T-helper 22 cell (primary cell): ENCODE measurements around the gene ARHGAP21.

Experiments used
- DNase-seq: peaks from one replicate; pipeline ENCODE4 v3.0.0-alpha.2; 2020; ENCODE audit warnings: low read depth

The ARHGAP21 gene

DNA sequence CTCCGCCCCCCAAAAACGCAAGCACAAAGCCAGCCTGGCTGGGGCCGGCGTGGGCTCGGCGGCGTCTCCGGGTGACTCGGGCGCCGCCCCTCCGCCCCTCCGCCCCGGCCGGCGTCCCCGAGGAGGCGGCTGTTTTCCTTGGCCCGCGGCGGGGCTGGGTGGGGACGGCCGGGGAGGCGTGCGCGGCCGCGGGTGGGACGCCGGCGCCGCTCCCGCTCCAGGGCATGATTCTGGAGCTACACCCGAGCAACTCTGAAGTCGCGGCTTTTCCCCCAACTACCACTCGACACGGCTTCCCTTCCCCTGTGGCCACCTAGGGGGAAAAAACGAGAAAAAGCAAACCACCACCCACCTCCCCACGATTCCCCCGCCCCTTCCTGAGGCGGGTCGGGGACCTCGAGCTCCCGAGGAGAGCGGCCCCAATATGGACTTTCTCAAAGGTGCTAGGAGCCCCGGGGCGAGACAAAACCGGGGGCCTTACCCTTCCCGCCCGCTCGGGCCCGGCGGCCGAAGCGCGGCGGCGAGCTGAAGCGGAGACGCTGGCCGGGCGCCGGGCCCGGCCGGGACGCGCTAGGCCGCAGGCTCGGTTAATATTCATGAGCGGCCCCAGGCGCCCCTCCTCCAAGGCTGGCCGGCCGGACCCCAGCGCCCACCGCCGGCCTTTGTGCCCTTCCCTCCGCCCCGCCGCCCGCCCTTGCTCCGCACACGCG, 856 bp downstream of the ARHGAP21 start:
- DNase-seq: peak; percentile 40

DNA sequence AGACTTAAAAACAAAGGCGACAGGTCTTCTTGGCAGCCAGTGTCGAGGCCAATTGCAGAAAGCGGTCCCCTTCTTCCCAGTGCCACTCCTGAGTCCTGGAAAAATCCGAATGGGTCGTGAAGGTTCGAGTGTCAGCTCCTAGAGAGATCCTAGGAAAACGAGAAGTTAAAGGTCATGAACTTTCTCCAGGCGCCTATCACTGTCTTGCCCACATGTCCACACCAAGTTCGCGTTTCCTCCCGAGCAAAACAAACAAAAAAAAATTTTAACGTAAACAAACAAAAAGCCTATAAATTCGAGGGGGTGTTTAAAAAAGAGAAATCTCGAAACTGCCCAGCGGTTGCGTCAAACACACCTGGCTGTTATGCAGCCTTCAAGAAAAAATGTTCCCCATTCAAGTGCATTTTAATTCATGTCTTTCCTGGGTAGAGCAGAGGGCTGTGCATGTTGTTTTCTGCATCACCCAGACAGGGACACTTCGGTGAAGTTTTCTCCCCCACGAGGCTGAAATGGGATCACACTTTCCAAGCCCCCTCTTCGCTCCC, 1.5 kb downstream of the ARHGAP21 start:
- no peak for DNase-seq

DNA sequence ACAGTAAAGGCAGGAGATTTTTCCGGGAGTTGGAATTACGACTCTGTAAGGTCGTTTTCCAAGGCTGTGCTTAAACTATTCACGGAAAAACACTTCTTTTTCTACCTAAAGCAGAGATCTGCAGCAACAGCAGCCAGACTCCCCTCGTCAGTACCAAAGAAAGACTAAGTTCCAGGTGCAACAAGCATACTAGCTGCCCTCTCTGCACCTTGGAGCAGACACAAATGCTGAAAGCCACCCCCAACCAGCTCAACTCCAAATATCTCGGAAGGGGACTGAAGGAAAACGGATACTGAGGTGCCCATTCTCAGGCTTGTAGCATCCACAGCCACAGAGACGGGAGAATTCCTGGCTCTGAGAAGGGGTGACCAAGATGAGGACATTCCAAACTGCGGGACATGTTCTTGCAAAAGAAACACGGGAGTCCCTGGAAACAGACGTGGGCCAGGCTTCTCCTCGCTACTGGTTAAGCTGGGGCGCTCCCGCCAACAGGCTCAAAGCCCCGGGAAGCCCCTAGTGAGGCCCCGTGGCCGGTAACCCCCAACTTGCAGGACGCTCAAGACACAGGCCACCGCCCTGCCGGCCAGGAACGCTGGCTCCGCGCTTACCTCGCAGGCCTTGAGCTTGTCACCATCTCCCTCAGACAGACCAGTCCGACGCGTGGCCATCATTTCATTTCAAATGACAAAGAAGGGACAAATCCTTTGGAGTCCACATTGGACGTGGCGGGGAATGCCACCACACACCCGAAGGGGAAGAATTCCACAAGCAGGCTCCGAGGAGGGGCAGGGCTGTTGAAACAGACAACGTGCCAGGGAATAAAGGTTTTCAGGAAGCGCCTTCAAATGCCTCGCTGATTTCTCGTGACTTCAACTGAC, 2.2 kb downstream of the ARHGAP21 start:
- DNase-seq: no peak

DNA sequence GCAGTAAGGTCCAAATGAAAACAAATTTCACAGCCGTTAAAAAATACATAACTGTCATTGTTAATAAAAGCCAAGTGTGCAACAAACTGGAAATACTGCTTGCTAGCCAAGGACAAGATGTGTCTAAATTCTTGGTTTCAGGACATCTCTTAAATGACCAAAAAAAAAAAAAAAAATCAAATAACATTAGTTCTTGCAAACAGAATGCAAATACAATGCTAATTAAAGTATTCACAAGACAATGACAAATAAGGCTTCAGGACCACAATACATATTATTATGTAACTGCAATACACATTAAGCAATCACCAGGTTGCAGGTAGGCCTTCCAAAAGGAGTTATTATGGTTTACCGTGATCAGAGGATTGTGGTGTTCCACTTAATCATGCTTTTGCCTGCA, 3.6 kb downstream of the ARHGAP21 start:
- DNase-seq: no peak

DNA sequence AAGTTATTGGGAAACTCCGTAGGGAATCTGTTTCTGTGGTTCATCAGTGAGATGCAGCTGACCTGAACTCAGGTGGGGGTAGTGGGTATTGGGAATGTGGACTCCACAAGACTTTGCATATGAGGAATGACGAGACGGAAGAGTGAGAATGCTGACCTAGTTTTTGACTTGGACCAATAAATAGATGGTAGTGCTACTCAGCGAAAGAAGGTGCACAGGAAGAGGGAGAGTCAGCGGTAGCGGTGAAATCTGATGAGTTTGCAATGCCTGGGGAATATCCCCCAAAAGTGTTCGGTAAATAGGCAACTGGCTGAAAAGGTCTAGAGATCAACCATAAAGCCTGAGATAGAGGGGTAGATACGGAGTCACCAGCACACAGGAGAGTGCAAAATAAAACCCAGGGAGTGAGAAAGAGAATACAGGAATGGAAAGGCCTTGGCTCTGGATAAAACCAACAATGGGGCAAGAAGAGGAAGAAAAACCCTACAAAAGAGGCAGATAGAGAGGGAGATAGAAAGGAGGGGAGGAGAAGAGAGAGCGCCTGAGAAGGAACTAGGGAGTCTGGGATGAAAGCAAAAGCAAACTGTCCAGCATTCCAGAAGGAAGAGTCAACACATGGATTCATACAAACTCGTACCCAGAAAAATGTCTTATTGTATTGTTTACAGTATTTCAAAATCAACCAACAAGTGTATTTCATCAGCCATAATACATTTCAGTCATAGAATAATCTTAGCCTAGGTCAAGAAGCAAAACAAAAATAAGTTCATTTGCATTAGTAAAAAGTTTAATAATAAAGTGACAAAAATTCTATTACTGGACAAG, 5.4 kb downstream of the ARHGAP21 start:
- no peak for DNase-seq

DNA sequence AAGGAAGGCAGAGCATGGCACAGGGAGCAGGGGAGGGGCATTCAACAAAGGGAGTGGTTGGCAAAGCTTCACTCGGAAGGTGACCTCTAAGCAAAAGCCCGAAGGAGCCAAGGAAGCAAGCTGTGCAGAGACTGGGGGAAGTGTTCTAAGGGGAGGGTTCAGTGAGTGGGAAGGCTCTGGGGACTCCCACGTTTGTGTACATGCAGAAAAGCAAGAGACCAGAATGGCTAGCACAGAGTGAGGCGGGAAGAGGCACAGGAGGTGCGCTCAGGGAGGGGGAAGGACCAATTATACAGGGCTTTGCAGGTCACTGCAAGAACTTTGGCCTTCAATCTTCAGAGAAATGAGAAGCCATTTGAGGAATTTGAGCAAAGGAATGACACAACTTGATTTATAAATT, 7.4 kb downstream of the ARHGAP21 start:
- no peak for DNase-seq

DNA sequence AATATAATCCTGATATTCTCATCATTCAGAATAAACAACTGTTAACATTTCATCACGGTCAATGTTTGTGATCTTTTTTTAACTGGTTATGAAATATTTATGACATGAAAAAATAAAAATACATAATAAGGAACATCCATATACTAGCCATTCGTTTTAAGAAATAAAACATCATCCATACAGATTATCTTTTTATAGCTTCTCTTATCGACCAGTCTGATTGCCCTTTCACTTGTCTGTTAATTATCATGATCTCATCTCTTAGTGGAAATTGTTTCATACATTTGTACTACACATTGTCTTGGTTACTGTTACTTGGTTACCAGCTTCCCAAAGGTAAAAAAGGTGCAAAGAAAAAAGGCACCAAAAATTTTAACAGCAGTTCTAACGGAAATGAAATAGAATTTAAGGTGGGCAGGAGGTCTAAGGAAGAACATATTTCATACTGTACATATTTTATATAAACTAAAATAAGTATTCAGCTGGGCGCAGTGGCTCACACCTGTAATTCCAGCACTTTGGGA, 8.4 kb downstream of the ARHGAP21 start:
- no peak for DNase-seq

DNA sequence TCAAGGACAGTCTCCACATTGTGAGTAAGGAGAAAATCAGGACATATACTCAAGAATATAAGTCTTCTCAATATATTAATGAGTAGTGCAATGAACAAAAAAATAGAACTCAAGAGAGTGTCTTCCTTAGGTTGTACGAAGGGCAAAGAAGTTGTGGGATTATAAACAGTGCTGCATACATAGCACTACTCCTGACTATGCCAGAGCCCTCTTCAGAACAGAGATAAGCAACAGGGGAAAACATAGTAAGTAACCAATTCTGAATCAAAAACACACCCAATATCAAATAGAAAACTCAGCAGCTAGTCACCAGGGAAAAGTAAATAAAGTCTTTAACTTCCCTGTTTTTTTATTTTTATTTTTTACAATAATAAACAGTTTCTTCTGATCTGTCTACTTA, 10.6 kb downstream of the ARHGAP21 start:
- no peak for DNase-seq

DNA sequence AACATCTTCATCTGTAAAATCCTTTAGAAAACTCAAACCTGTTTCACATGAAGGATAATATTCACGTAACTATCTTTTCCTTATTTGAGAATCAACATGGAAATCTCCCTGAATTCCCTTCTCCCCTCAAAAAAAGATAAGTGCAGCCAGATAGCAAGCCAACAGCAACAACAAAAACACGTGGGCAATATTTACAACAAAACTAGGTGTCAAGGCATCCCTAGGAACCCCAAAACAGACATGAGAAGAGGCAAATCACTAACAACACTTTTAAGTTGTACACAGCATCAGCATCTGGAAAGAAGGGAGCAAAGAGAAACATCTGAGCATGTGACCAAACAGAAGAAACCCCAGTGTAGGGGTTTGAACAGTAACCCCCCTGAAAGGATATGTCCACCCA, 12.2 kb downstream of the ARHGAP21 start:
- DNase-seq: no peak

DNA sequence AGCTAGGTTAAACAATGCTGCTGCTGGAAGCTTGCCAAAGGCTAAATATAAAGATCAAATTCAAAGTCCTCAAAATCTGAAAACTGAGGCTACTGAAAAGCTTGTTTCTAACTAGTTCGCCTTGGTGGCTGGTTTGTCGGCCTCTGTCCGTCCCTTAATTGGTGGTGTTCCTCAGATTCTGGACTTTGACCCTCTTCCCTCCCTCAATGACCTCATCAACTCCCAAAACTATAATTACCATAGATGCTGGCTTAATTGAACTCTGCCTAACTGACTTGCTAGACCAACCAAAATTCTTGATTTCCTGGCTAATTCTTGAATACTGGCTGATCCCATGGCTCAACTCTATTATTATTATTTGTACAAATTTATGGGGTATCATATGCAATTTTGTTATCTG, 15.6 kb downstream of the ARHGAP21 start:
- DNase-seq: no peak

DNA sequence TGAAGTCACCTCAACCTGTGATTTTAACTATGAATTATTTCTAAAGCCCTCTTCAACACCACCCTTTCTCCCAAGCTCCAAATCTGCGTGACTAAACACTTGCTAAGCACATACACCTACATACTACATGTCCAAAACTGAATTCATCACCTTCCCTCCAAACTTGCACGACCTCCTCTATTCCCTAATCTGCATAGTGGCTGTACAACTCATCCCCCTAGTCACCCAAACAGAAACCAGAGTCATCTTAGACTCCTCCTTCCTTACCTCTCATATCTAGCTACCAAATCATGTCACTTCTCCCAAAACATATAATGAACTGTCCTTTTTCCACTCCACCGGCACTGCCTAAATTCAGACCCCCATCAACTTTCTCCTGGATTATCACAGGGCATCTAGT, 16.2 kb downstream of the ARHGAP21 start:
- no peak for DNase-seq

DNA sequence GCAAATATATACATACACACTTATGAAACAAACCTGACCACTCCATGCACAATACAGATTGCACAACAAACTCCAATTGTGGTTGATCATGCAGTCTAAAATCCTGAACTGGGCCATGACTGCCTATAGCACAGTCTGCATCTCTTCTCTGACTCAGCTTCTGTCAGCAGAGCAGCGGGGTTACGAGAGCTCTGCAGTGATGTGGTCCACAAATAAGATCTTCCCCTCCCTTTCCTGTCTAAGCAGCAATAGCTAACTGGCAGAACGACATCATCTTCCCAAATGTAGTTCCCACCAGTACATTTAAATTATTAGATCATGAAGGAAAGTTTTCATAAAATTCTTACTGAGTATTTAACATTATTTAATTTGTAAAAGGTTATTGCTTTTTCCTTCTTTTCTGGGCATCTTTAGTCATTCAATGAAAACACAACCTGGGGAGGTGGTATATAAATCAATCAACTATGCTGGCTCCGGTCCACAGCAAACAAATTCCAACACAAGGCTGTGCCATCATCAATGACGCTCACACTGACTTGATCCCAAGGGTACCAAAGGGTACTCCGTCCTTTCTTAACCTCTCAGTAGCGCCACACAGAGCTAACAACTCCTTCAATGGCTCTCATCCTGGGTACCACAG, 17.1 kb downstream of the ARHGAP21 start:
- DNase-seq: no peak

DNA sequence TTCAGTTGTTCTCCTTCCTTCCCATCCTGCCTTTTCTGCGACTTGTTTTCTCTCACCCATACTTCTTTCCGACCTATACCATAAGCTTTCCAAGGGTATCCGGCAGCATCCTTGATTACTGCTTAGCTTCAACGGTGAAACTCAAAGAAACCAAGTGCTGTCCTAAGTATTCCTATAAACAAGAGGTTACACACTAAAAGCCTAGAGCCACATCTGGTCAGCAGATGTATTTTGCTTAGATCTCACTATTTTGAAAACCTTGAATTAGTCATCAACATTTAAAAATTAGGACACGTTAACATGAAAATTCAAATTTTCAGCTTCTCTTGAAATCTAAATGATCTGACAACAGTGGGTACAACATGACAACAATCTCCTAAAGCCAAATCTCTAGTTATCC, 20.0 kb downstream of the ARHGAP21 start:
- no peak for DNase-seq

DNA sequence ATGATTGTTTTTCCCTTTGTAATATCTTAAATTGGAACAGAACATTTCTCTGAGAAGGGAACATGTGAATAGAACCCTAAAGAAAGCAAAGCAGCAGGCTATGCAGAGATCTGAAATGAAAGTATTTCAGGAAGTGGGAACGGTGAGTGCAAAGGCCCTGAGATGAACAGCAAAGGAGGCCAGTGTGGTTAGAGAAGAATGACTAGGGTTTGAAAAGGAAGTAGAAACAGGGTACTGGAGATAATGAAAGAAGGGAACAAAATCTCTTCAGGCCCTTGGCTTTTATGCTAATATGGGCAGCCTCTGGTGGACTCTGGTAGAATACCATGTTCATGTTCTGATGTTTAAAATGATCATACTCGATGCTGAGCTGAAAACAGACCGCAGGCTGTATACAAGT, 22.2 kb downstream of the ARHGAP21 start:
- no peak for DNase-seq

DNA sequence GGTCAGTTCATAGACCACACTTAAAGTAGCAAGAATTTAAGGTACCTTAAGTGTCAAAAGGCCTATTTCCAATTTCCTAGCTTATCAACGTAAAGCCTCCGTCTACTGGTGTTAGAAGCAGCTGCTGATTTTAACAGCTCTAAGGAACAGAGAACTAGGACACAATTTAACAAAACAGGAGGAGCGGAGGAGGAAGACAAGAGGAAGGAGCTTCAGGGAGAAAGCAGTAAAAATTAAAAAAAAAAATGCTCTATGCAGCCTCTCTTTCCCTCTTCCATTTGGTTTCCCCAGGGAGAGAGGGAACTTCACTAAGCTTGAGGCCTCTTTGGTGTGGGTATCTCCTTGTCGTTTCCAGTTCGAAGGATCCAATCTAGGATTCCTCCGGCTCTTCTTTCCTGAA, 22.7 kb downstream of the ARHGAP21 start:
- DNase-seq: no peak

DNA sequence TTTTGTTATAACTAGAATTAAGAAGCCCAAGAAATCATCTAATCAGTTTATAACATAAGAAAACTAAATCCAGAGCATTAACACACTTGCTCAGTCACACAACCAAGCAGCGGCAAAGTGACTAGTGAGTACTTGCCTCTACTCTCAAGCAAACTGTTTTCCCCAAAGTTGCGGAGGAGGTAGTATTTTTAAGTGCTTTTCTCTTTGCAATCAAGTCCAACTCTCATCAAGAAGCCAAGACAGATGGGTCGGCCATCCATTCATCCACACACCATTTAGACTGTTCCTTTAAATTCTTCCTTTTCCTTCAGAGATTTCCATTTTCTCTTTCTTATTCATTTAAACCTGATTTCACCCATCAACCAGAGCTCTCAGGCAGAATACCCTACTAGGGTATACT, 25.4 kb downstream of the ARHGAP21 start:
- no peak for DNase-seq

DNA sequence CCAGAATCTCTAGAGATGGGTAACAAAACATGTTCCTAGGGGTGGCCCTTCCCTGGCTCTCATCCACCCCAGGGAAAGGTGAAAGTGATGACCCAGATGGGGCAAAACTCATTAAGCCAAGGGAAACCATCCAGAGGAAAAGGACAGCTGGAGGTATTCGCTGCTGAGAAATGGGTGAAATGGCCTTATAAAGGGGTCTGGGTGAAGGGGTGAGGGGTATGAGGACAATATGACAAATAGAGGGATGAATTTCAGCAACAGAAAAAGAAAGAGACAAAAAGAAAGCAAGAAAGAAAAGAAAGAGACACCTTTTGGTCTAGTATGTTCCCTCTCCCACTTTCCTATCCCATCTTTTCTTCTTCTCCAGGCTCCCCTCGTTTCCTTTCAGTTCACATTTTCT, 26.6 kb downstream of the ARHGAP21 start:
- DNase-seq: no peak

DNA sequence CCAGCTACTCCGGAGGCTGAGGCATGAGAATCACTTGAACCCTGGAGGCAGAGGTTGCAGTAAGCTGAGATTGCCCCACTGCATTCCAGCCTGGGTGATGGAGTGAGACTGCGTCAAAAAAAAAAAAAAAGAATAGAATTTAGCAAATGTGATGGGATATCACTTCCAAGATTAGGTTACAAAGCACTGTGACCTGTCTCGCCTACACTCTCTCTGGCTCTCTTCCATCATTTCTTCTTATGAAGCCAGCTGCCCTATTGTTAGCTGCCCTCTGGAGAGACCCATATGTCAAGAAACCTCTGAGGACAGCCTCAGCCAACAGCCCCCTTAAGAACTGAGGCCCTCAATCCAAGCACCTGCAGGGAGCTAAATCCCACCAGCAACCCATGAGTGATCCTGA, 28.2 kb downstream of the ARHGAP21 start:
- DNase-seq: no peak

DNA sequence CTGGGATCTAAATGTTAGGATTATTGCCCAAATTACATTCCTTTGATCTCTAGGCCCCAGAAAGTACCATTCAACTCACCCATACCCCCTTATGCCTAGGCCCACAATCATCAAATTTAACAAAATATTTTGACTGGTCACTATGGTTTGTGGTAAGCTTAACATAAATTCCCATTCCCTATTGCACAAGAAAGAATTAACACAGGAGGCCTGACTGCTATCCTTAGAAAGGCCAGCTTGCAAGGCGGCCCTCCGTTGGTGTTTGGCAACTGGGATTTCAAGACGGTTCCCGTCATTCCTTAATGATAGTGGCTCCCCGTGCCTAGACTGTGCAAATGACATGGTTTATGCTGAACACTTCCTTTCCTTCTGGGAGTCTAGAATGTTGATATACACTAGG, 29.6 kb downstream of the ARHGAP21 start:
- no peak for DNase-seq

DNA sequence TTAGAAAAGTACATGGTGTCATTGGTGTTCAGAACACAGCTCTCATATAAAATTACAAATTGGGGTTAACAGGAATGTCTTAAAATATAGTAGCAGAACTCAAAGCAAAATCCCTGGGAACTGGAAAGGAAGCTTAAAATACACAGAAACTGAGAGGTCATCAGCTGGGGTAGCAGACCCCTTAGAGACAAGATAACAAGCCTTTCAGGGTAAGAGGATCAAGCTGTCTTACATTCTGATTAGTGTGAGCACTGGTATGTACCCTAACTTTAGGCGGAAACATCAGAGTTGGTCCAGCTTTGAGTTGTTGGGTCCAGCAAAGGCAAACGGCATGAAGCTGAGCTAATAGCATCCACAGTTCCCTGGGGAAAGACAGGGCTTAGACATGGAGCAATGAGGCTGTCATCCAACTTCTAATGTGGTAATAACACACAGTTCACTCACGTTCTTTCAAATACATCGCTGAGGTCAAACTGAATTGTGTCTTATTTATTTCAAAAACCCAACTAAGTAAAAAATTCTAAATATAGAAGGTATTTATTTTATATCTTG, 32.6 kb downstream of the ARHGAP21 start:
- no peak for DNase-seq

DNA sequence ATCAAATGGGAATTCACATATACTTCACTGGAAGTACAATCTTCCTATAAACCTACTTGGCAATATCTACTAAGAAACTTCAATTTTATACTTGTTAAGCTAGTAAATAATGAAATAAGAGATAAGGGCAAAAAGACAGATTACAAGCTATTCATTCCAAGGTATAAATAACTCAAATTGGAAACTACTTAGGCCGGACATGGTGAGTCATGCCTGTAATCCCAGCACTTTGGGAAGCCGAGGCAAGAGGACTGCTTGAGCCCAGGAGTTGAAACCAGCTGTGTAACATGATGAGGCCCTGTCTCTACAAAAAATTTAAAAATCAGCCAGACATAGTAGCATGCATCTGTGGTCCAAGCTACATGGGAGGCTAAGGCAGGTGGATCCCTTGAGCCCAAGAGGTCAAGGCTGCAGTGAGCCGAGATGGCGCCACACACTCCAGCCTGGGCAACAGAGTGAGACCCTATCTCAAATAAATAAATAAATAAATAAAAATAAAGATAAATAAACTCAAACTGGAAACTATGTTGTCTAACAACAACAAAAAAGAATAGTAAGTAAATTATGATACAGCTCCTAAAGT, 37.6 kb downstream of the ARHGAP21 start:
- DNase-seq: no peak
